Neural cell (in vitro differentiated cells): Measurements from ENCODE around the gene KRTAP10-9. TPM values are rescaled to one million over a fixed set of nuclear protein-coding genes. Genes with fewer than 3 reads are reported as not detected.

Experiments used
- H2AFZ ChIP-seq: fragments of 200-600, 300-800 bp; sonication (generic), shearing (Covaris generic); 2 replicates; pipeline ENCODE4 v1.6.0; 2014; ENCODE audit warnings: low read depth, mild to moderate bottlenecking, antibody characterized with exemption, low read length, moderate library complexity
- H3F3A ChIP-seq: fragments of 200-600 bp; shearing (Covaris generic); 2 replicates; pipeline ENCODE4 v1.6.1; 2016; ENCODE audit warnings: mild to moderate bottlenecking, moderate library complexity, mixed read lengths, antibody characterized with exemption, low read length; ENCODE audit not compliant: insufficient read depth, poor library complexity, severe bottlenecking
- H3K27ac ChIP-seq: fragments of 200-600, 300-800 bp; sonication (generic), shearing (Covaris generic); 2 replicates; pipeline ENCODE4 v1.5.1; 2014; ENCODE audit warnings: mild to moderate bottlenecking, low read length, moderate library complexity
- H3K27me3 ChIP-seq: fragments of 300-800, 200-600 bp; sonication (generic), shearing (Covaris generic); 2 replicates; pipeline ENCODE4 v1.6.0; 2014; ENCODE audit warnings: mild to moderate bottlenecking, low read depth, low read length, moderate library complexity; ENCODE audit not compliant: insufficient read depth
- H3K36me3 ChIP-seq: fragments of 300-800, 200-600 bp; sonication (generic), shearing (Covaris generic); 2 replicates; pipeline ENCODE4 v1.5.1; 2014; ENCODE audit warnings: mild to moderate bottlenecking, antibody characterized with exemption, low read length, moderate library complexity; ENCODE audit not compliant: insufficient read depth
- H3K4me2 ChIP-seq: fragments of 300-800, 200-600 bp; sonication (generic), shearing (Covaris generic); 2 replicates; pipeline ENCODE4 v1.6.0; 2014; ENCODE audit warnings: mild to moderate bottlenecking, low read length
- H3K4me3 ChIP-seq: fragments of 300-800, 200-600 bp; sonication (generic), shearing (Covaris generic); 2 replicates; pipeline ENCODE4 v1.5.1; 2014; ENCODE audit warnings: mild to moderate bottlenecking, low read length, moderate library complexity
- H3K79me2 ChIP-seq: fragments of 200-600 bp; shearing (Covaris generic); replicated peaks from 2 replicates; pipeline ENCODE4 v1.6.0; 2014; ENCODE audit warnings: mild to moderate bottlenecking, low read length, moderate library complexity; ENCODE audit not compliant: insufficient read depth
- H3K9ac ChIP-seq: fragments of 300-800, 200-600 bp; sonication (generic), shearing (Covaris generic); 2 replicates; pipeline ENCODE4 v1.6.1; 2016; ENCODE audit warnings: mild to moderate bottlenecking, low read length, mixed read lengths
- H3K9me2 ChIP-seq: fragments of 200-600 bp; shearing (Covaris generic); 2 replicates; pipeline ENCODE4 v1.6.1; 2016; ENCODE audit warnings: mild to moderate bottlenecking, low read length, mixed read lengths; ENCODE audit not compliant: insufficient read depth
- H3K9me3 ChIP-seq: fragments of 200-600, 300-800 bp; sonication (generic), shearing (Covaris generic); 2 replicates; pipeline ENCODE4 v1.6.1; 2016; ENCODE audit warnings: mild to moderate bottlenecking, mixed run types, low read length, moderate library complexity, mixed read lengths
- H4K20me1 ChIP-seq: fragments of 200-600 bp; shearing (Covaris generic); 2 replicates; pipeline ENCODE4 v1.6.1; 2016; ENCODE audit warnings: mild to moderate bottlenecking, mixed run types; ENCODE audit not compliant: insufficient read depth
- EP300 ChIP-seq: fragments of 450-650 bp; conservative IDR thresholded peaks from 2 replicates; pipeline ENCODE4 v1.6.1; 2014; ENCODE audit warnings: antibody characterized with exemption, mild to moderate bottlenecking, moderate library complexity; ENCODE audit not compliant: poor library complexity, severe bottlenecking
- EZH2 ChIP-seq: fragments of 200-600, 300-800 bp; shearing (Covaris generic), sonication (generic); IDR thresholded peaks from 2 replicates; pipeline ENCODE4 v1.6.1; 2014; ENCODE audit warnings: antibody characterized with exemption, low read length, borderline replicate concordance, mild to moderate bottlenecking; ENCODE audit not compliant: insufficient read depth, poor library complexity, severe bottlenecking
- MXI1 ChIP-seq: fragments of 450-650 bp; conservative IDR thresholded peaks from 2 replicates; pipeline ENCODE4 v1.6.1; 2014; ENCODE audit warnings: antibody characterized with exemption, mild to moderate bottlenecking; ENCODE audit not compliant: poor library complexity, severe bottlenecking
- POLR2AphosphoS5 ChIP-seq: IDR thresholded peaks from 2 replicates; pipeline ENCODE4 v1.6.1; 2012
- RAD21 ChIP-seq: fragments of 450-650 bp; conservative IDR thresholded peaks from 2 replicates; pipeline ENCODE4 v1.6.1; 2014; ENCODE audit warnings: antibody characterized with exemption, mild to moderate bottlenecking, moderate library complexity
- SMC3 ChIP-seq: fragments of 450-650 bp; conservative IDR thresholded peaks from 2 replicates; pipeline ENCODE4 v1.6.1; 2014; ENCODE audit warnings: antibody characterized with exemption, mild to moderate bottlenecking, moderate library complexity; ENCODE audit not compliant: poor library complexity
- TAF1 ChIP-seq: IDR thresholded peaks from 2 replicates; pipeline ENCODE4 v1.6.1; 2012; ENCODE audit warnings: low read depth
- polyA plus RNA-seq: library from polyadenylated mRNA; depleted of rRNA; stranded (reverse); fragments of >200 nt; gene quantifications from 2 replicates; pipeline ENCODE4 v1.2.3, GENCODE V29; 2014
- TF ChIP-seq, protein P1 (sequence below): fragments of 450-650 bp; IDR thresholded peaks from 2 replicates; pipeline ENCODE4 v1.5.1; 2014; ENCODE audit warnings: antibody characterized with exemption, mild to moderate bottlenecking, moderate library complexity; ENCODE audit not compliant: poor library complexity, severe bottlenecking
- TF ChIP-seq, protein P2 (sequence below): IDR thresholded peaks from 2 replicates; pipeline ENCODE4 v1.6.1; 2012; ENCODE audit warnings: borderline replicate concordance

The KRTAP10-9 gene
- polyA plus RNA-seq, 1 donor from 2014 or later = not detected

DNA sequence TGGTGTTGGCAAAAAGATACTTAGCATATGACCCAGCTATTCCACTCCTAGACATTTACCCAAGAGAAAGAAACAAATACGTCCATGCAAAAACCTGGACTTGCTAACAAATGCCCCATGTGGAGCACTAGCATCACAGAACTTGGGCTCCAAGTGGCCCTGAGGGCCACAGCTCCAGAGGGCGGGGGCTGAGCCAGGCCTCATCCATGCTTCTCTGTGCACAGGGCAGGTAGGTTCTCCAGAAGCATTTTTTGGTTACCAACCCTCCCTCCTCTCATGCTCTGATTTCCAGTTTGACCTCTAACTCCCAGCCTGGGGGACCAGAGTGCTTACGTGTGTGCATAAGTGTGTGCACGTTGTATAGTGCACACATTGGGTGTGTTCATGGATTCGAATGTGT lies 37.8 kb downstream of the KRTAP10-9 start:
- Histone ChIP-seq H3F3A (no peaks in the 10 kb centered on the region), H3K4me3 (no peak overlapping the region), H3K36me3 (no peaks in the 10 kb centered on the region), H3K27ac (no peak overlapping the region), H3K9me2 (no peaks in the 10 kb centered on the region), H3K4me2 (no peak overlapping the region), H3K79me2 (no peaks in the 10 kb centered on the region), H4K20me1 (no peaks in the 10 kb centered on the region), H2AFZ (no peak overlapping the region), H3K27me3 (no peaks in the 10 kb centered on the region), H3K9ac (no peak overlapping the region), H3K9me3 (no peaks in the 10 kb centered on the region)
- TF ChIP-seq, protein P1, sequence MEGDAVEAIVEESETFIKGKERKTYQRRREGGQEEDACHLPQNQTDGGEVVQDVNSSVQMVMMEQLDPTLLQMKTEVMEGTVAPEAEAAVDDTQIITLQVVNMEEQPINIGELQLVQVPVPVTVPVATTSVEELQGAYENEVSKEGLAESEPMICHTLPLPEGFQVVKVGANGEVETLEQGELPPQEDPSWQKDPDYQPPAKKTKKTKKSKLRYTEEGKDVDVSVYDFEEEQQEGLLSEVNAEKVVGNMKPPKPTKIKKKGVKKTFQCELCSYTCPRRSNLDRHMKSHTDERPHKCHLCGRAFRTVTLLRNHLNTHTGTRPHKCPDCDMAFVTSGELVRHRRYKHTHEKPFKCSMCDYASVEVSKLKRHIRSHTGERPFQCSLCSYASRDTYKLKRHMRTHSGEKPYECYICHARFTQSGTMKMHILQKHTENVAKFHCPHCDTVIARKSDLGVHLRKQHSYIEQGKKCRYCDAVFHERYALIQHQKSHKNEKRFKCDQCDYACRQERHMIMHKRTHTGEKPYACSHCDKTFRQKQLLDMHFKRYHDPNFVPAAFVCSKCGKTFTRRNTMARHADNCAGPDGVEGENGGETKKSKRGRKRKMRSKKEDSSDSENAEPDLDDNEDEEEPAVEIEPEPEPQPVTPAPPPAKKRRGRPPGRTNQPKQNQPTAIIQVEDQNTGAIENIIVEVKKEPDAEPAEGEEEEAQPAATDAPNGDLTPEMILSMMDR = no peak

DNA sequence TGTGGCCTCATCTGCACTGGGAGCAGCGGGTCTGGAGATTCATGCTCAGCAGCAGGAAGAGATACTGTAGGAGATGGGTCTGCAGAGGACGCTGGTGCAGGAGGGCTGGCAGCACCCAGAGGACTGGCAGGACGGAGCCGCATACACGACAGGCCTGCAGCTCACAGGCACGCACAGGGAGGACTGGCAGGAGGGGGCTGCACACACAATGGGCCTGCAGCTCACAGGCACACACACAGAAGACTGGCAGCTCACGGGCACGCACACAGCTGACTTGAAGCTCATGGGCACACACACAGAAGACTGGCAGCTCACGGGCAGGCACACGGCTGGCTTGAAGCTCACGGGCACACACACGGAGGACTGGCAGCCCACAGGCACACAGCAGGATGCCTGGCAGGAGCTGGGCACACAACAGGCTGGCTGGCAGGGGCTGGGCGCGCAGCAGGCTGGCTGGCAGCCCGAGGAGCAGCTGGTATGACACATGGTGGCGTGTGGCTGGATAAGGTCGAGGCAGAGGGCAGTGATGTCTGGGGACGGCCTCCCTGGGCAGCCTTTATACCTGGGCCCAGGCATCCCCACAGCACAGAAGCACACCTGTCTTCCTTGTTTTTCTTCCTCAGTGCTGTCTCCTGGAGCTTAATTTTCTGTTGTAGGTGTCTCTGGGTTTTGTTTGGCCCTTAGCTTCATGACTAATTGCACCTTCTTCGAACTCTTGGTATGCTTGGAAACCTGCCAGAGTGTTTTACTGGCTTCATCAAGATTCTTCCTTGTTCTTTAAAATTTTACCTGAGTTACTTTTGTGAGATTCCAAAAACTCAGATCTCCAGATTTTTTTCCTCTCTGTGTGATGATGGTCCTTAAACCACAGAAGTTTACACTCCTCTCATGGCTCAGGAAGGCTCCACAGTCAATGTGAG lies 39.8 kb downstream of the KRTAP10-9 start, which contains the start of gene KRTAP12-2:
Gene KRTAP12-2 (minus strand): TSS at position 527 of the 920 bp plus-strand sequence. CDS start 41 bp downstream, at position 486.
- Histone ChIP-seq H3K9ac (no peak within 1 kb of the TSS), H3K79me2 (no peaks in the 10 kb centered on the region), H3F3A (no peaks in the 10 kb centered on the region), H3K27ac (no peak within 1 kb of the TSS), H3K36me3 (no peaks in the 10 kb centered on the region), H3K9me3 (peaks cover 4% of the 10 kb centered on the region), H3K4me3 (no peak within 1 kb of the TSS), H4K20me1 (no peaks in the 10 kb centered on the region), H3K9me2 (no peaks in the 10 kb centered on the region), H2AFZ (no peak within 1 kb of the TSS), H3K27me3 (no peaks in the 10 kb centered on the region), H3K4me2 (no peak within 1 kb of the TSS)
- TF ChIP-seq RAD21 (no peak), EZH2 (no peak), MXI1 (no peak), TAF1 (no peak), SMC3 (no peak), POLR2AphosphoS5 (no peak), EP300 (no peak)
- TF ChIP-seq, protein P1 = no peak
- TF ChIP-seq, protein P2, sequence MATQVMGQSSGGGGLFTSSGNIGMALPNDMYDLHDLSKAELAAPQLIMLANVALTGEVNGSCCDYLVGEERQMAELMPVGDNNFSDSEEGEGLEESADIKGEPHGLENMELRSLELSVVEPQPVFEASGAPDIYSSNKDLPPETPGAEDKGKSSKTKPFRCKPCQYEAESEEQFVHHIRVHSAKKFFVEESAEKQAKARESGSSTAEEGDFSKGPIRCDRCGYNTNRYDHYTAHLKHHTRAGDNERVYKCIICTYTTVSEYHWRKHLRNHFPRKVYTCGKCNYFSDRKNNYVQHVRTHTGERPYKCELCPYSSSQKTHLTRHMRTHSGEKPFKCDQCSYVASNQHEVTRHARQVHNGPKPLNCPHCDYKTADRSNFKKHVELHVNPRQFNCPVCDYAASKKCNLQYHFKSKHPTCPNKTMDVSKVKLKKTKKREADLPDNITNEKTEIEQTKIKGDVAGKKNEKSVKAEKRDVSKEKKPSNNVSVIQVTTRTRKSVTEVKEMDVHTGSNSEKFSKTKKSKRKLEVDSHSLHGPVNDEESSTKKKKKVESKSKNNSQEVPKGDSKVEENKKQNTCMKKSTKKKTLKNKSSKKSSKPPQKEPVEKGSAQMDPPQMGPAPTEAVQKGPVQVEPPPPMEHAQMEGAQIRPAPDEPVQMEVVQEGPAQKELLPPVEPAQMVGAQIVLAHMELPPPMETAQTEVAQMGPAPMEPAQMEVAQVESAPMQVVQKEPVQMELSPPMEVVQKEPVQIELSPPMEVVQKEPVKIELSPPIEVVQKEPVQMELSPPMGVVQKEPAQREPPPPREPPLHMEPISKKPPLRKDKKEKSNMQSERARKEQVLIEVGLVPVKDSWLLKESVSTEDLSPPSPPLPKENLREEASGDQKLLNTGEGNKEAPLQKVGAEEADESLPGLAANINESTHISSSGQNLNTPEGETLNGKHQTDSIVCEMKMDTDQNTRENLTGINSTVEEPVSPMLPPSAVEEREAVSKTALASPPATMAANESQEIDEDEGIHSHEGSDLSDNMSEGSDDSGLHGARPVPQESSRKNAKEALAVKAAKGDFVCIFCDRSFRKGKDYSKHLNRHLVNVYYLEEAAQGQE = no peak
